Neural progenitor cell (in vitro differentiated cells): ENCODE data around the gene MAP3K13.

Experiments used
- EZH2 ChIP-seq: fragments of 200-600 bp; sonication (generic); IDR thresholded peaks from 2 replicates; pipeline ENCODE4 v1.6.1; 2017; ENCODE audit warnings: antibody characterized with exemption, mild to moderate bottlenecking, moderate library complexity
- TF ChIP-seq, protein P1 (sequence below): fragments of 200-600 bp; sonication (generic); IDR thresholded peaks from 2 replicates; pipeline ENCODE4 v1.5.1; 2017; ENCODE audit warnings: antibody characterized with exemption, mild to moderate bottlenecking

DNA sequence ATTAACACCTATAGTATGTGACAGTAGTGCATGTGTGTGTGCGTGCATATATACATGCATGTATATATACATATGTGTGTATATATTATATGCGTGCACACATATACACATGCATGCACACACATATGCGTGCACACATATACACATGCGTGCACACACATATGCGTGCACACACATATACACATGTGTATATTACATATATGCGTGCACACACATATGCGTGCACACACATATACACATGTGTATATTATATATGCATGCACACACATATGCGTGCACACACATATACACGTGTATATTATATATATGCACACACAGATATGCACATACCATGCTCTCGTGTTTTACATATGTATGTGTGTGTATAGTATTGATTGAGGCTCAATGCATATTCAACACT is 42.0 kb upstream of the MAP3K13 start:
- TF ChIP-seq, protein P1, sequence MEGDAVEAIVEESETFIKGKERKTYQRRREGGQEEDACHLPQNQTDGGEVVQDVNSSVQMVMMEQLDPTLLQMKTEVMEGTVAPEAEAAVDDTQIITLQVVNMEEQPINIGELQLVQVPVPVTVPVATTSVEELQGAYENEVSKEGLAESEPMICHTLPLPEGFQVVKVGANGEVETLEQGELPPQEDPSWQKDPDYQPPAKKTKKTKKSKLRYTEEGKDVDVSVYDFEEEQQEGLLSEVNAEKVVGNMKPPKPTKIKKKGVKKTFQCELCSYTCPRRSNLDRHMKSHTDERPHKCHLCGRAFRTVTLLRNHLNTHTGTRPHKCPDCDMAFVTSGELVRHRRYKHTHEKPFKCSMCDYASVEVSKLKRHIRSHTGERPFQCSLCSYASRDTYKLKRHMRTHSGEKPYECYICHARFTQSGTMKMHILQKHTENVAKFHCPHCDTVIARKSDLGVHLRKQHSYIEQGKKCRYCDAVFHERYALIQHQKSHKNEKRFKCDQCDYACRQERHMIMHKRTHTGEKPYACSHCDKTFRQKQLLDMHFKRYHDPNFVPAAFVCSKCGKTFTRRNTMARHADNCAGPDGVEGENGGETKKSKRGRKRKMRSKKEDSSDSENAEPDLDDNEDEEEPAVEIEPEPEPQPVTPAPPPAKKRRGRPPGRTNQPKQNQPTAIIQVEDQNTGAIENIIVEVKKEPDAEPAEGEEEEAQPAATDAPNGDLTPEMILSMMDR, result no peak
- TF ChIP-seq EZH2, result no peak
